Psoas muscle (tissue), 8 donors: Measurements from ENCODE around the gene IL21R. TPM values are rescaled to one million over a fixed set of nuclear protein-coding genes. Genes with fewer than 3 reads are reported as not detected.

Source experiments
- ATAC-seq, 4 donors: fragments of 200-7000 bp; cut with Tn5 transposase; one replicate each; pipeline ENCODE4 v1.9.1; 2020; ENCODE audit warnings: moderate library complexity in 3 of 4, mild to moderate bottlenecking in 2 of 4
- DNase-seq, 2 donors: peaks; one replicate each; pipeline ENCODE4 v3.0.0-alpha.2; 2020
- H3K27ac ChIP-seq: fragments of 200-600 bp; one replicate; pipeline ENCODE4 v1.8.0; 2022
- H3K27me3 ChIP-seq, 3 donors: fragments of 200-600 bp in 1 of 3; one replicate each; pipeline versions ENCODE4 v1.6.1 to v1.8.0; 2013 to 2022; ENCODE audit warnings: low read length in 2 of 3, mild to moderate bottlenecking in 2 of 3, moderate library complexity in 1 of 3; ENCODE audit not compliant: insufficient read depth in 3 of 3
- H3K36me3 ChIP-seq, 2 donors: fragments of 200-600 bp in 1 of 2; one replicate each; pipeline versions ENCODE4 v1.6.1 to v1.8.0; 2013 to 2022; ENCODE audit warnings: low read depth in 1 of 2, mild to moderate bottlenecking in 1 of 2, moderate library complexity in 1 of 2; ENCODE audit not compliant: insufficient read depth in 1 of 2
- H3K4me1 ChIP-seq: fragments of 200-600 bp; one replicate; pipeline ENCODE4 v1.8.0; 2022
- H3K4me3 ChIP-seq: fragments of 200-600 bp; one replicate; pipeline ENCODE4 v1.8.0; 2022; ENCODE audit warnings: mild to moderate bottlenecking
- H3K9me3 ChIP-seq: fragments of 200-600 bp; one replicate; pipeline ENCODE4 v1.8.0; 2022
- WGBS, 3 donors: extraction: QIAGEN DNeasy Blood & Tissue Kit; methylation state at CpG; one replicate each; pipeline versions ENCODE4 v1.1.6 to v1.1.7; 2013; 5-methylcytosine and 5-hydroxymethylcytosine counted together
- intact Hi-C, 2 donors: fragments of 100-400 bp; cut with DNase I; formaldehyde crosslinking; loops; one replicate each; pipeline versions ENCODE4 v1.11.0 to v1.14.2; 2022
- polyA plus RNA-seq, 3 donors: library from polyadenylated mRNA; stranded (reverse); fragments of 200-250 nt; gene quantifications; one replicate each; pipeline ENCODE4 v1.2.3, GENCODE V29; 2013
- total RNA-seq, 4 donors: library from RNA; stranded (reverse); fragmentation: NEBNext Ultra II Directional in 2 of 4; extraction: Animal tissue kit (Norgen Biotek cat#: 25700) in 2 of 4; gene quantifications; one replicate each; pipeline versions ENCODE4 v1.2.1 to v1.2.4, GENCODE V29; 2021 to 2023
- TF ChIP-seq, protein P1 (sequence below): fragments of 200-600 bp; IDR thresholded peaks from one replicate; pipeline ENCODE4 v1.8.0; 2022; ENCODE audit warnings: antibody characterized with exemption
- donor health status: healthy with polysubstance abuse.
- donor health status: DM: no; HTN: no; CAD: no; lungs with moderate emphysema.
- donor health status: Bipolar disorder and iron deficiency.
- donor health status: healthy.
- donor health status: DM: yes; HTN: yes; CAD: no.
- donor health status: DM: no; HTN: no; CAD: no.
- donor health status: DM: no; HTN: no; CAD: no.
- donor health status: DM: yes; HTN: yes; CAD: no.

The IL21R gene
- total and polyA plus RNA-seq, 7 donors = 0.01 to 0.15 (median 0.08) TPM; not detected in 2

DNA sequence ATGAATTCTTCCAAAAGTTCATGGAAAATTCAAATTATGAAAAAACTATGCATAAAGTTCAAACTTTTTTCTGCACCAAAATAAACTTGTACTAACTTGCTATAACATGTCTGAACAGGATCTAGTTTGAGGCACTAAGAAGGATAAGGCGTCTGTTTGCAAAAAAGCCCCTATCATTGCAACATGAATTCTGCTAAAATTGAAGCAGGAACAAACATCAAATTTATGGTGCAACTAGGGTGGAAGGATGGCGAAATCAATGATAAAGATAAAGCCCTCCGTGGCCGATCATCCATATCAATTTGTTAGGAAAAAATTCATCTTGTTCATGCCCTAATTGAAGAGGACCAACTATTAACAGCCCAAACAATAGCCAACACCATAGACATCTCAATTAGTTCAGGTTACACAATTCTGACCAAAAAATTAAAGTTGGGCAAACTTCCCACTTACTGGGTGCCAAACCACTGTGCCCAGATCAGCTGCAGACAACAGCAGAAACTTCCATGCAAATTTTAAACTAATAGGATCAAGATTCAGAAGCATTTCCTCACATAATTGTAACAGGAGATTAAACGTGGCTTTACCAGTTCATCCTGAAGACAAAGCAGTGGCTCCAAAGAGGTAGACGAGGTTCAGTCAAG, 12.9 kb downstream of the IL21R start:
- no peak for DNase-seq
- Histone ChIP-seq H3K36me3 (no peaks in the 10 kb centered on the region), H3K27ac (no peak overlapping the region), H3K4me1 (no peaks in the 10 kb centered on the region), H3K9me3 (peaks cover 13% of the 10 kb centered on the region), H3K4me3 (no peak overlapping the region), H3K27me3 (peaks cover 0 to 2% (median 0%) of the 10 kb centered on the region in 3 donors)
- no peak for ATAC-seq
- TF ChIP-seq, protein P1, sequence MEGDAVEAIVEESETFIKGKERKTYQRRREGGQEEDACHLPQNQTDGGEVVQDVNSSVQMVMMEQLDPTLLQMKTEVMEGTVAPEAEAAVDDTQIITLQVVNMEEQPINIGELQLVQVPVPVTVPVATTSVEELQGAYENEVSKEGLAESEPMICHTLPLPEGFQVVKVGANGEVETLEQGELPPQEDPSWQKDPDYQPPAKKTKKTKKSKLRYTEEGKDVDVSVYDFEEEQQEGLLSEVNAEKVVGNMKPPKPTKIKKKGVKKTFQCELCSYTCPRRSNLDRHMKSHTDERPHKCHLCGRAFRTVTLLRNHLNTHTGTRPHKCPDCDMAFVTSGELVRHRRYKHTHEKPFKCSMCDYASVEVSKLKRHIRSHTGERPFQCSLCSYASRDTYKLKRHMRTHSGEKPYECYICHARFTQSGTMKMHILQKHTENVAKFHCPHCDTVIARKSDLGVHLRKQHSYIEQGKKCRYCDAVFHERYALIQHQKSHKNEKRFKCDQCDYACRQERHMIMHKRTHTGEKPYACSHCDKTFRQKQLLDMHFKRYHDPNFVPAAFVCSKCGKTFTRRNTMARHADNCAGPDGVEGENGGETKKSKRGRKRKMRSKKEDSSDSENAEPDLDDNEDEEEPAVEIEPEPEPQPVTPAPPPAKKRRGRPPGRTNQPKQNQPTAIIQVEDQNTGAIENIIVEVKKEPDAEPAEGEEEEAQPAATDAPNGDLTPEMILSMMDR = no peak
- WGBS, 3 donors = 26 to 41% (median 30%) methylated on average over 6 of the region's 6 CpGs
- intact Hi-C loops = no loop called here

DNA sequence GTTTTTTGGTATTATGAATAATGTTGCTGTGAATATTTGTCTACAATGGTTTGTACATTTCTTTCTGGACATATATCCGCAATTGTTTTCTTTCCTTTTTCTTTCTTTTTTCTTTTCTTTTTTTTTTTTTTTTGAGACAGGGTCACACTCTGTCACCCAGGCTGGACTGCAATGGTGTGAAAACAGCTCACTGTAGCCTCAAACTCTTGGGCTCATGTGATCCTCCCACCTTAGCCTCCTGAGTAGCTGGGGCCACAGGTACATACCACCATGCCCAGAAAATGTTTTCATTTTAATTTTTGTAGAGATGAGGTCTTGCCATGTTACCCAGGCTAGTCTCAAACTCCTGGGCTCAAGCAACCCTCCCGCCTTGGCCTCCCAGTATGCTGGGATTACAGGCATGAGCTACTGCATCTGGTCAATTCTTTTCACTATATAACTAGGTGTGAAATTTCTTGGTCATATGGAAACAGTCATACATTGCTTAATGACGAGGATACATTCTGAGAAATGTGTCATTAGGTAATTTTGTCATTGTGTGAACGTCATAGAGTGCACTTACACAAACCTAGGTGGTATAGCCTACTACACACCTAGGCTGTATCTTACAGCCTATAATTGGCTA, 15.2 kb downstream of the IL21R start:
- Histone ChIP-seq H3K27ac (no peak overlapping the region), H3K9me3 (peaks cover 9% of the 10 kb centered on the region), H3K27me3 (peaks cover 0 to 2% (median 0%) of the 10 kb centered on the region in 3 donors), H3K4me3 (no peak overlapping the region), H3K4me1 (no peaks in the 10 kb centered on the region), H3K36me3 (no peaks in the 10 kb centered on the region)
- intact Hi-C loops = no loop called here
- 89 to 93% (median 92%) methylated on average over 4 of the region's 4 CpGs for WGBS, 3 donors
- ATAC-seq = no peak
- TF ChIP-seq, protein P1 = no peak
- DNase-seq = no peak

DNA sequence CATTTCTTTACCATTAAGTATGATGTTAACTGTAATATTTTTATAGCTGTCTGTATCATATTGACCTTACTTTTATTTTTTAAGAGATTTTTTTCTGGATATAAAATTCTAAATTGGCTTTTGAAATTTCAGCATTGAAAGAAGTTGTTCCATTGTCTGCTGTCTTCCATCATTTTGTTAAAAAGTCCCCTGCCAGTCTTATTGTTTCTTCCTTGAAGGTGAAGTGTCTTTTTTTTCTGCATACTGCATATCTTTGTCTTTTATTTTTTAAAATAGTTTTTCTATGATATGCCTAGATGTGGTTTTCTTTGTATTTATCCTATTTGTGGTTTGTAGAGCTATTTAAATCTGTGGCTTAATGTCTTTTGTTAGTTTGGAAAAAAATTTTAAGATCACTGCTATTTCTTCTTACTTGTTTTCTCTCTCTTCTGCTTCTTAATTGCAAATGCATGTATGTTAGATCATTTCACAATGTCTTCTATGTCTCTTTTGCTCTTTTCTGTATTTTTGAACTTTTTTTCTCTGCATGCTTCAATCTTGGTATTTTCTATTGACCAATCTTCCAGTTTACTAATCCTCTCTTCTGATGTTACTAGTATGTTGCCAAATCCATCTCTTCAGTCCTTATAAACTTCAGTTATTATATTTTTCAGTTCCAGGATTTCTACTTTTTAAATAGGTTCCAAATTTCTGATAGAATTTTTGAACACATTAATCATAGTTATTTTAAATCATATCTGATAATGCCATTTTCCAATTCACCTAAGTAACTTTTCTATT, 20.2 kb downstream of the IL21R start:
- Histone ChIP-seq H3K27me3 (no peaks in the 10 kb centered on the region), H3K27ac (no peak overlapping the region), H3K36me3 (no peaks in the 10 kb centered on the region), H3K9me3 (peaks cover 10% of the 10 kb centered on the region), H3K4me3 (no peak overlapping the region), H3K4me1 (no peaks in the 10 kb centered on the region)
- no peak for DNase-seq
- ATAC-seq = no peak
- TF ChIP-seq, protein P1 = no peak
- intact Hi-C loops = no loop called here

DNA sequence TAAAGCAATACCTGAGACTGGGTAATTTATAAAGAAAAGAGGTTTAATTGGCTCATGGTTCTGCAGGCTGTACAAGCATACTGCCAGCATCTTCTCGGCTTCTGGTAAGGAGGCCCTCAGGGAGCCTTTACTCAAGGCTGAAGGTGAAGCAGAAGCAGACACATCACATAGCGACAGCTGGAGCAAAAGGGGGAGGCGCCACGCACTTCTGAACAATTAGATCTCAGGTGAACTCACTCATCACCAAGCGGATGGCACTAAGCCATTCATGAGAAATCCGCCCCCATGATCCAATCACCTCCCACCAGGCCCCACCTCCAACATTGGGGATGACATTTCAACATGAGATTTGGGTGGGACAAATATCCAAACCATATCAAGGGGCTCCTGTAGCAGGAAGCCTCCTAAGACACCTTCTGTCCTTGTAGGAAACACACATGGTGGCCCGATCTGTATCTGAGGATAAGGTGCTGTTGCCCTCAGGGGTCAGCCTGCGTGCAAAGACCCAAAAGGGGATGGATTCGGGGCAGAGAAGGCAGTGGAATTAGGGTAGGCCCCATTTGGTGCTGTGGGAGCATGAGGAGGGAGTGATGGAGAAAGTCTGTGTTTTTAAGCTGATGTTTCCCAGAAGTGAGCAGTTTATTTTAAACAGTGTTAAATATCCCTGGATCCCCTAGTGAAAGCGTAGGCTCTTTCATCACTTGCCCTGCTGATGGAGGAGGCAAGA, 23.0 kb downstream of the IL21R start:
- Histone ChIP-seq H3K9me3 (peaks cover 10% of the 10 kb centered on the region), H3K27me3 (no peaks in the 10 kb centered on the region), H3K4me3 (no peak overlapping the region), H3K36me3 (no peaks in the 10 kb centered on the region), H3K4me1 (no peaks in the 10 kb centered on the region), H3K27ac (no peak overlapping the region)
- ATAC-seq (no peak), DNase-seq (no peak)
- intact Hi-C loops = no loop called here
- TF ChIP-seq, protein P1 = no peak
- WGBS, 3 donors = 89 to 96% (median 94%) methylated on average over 10 of the region's 10 CpGs
